Hepatocyte (in vitro differentiated cells): ENCODE data around the gene GFER.

Experiments
- EZH2 ChIP-seq: fragments of 200-600 bp; sonication (generic); IDR thresholded peaks from 2 replicates; pipeline ENCODE4 v1.6.1; 2016; ENCODE audit warnings: antibody characterized with exemption, mild to moderate bottlenecking, borderline replicate concordance
- TF ChIP-seq, protein P1 (sequence below): fragments of 200-600 bp; sonication (generic); IDR thresholded peaks from 2 replicates; pipeline ENCODE4 v1.5.1; 2016; ENCODE audit warnings: antibody characterized with exemption, mild to moderate bottlenecking; ENCODE audit not compliant: poor library complexity

- TF ChIP-seq, protein P1, sequence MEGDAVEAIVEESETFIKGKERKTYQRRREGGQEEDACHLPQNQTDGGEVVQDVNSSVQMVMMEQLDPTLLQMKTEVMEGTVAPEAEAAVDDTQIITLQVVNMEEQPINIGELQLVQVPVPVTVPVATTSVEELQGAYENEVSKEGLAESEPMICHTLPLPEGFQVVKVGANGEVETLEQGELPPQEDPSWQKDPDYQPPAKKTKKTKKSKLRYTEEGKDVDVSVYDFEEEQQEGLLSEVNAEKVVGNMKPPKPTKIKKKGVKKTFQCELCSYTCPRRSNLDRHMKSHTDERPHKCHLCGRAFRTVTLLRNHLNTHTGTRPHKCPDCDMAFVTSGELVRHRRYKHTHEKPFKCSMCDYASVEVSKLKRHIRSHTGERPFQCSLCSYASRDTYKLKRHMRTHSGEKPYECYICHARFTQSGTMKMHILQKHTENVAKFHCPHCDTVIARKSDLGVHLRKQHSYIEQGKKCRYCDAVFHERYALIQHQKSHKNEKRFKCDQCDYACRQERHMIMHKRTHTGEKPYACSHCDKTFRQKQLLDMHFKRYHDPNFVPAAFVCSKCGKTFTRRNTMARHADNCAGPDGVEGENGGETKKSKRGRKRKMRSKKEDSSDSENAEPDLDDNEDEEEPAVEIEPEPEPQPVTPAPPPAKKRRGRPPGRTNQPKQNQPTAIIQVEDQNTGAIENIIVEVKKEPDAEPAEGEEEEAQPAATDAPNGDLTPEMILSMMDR: no peak
- no peak for TF ChIP-seq EZH2
Observed at GRCh38 chr16:1946495-1947368, 37.3 kb upstream of the GFER start.
